ENCODE measurements around the gene VMO1.

DNA sequence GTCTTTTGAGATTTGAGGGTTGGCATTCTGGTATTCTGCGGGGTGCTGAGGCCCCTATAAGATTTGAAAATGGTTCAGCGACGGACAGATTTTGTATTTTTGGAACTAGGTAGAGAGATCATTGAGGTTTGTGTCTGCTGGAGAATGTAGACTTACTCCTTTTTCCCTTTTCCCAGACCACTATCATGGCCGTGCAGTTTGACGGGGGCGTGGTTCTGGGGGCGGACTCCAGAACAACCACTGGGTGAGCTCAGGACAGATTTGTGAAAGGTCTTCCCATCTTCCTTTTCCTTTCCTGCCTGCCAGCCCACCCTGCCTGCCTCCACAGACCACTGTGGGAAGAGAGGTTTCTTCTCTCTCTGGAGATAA is 10.4 kb upstream of the VMO1 start:
- TF ChIP-seq, protein P1, sequence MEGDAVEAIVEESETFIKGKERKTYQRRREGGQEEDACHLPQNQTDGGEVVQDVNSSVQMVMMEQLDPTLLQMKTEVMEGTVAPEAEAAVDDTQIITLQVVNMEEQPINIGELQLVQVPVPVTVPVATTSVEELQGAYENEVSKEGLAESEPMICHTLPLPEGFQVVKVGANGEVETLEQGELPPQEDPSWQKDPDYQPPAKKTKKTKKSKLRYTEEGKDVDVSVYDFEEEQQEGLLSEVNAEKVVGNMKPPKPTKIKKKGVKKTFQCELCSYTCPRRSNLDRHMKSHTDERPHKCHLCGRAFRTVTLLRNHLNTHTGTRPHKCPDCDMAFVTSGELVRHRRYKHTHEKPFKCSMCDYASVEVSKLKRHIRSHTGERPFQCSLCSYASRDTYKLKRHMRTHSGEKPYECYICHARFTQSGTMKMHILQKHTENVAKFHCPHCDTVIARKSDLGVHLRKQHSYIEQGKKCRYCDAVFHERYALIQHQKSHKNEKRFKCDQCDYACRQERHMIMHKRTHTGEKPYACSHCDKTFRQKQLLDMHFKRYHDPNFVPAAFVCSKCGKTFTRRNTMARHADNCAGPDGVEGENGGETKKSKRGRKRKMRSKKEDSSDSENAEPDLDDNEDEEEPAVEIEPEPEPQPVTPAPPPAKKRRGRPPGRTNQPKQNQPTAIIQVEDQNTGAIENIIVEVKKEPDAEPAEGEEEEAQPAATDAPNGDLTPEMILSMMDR (IDR thresholded peaks at IDR 0.05): no peak
- TF ChIP-seq POLR2A (IDR thresholded peaks at IDR 0.05) (no peak), EP300 (IDR thresholded peaks at IDR 0.05) (no peak)
